Thyroid gland (tissue), 4 donors: ENCODE results near the gene ACBD6.

Experiments used
- CTCF ChIP-seq, 6 experiments: fragments of 200-600 bp in 3 of 6; fragments of 450-650 bp in 3 of 6; sonication (generic) in 3 of 6; IDR thresholded peaks; one replicate each; pipeline ENCODE4 v1.5.1; 2016 to 2019; ENCODE audit warnings: antibody characterized with exemption in 6 of 6, mild to moderate bottlenecking in 2 of 6, inconsistent platforms in 1 of 6, moderate library complexity in 1 of 6
- POLR2A ChIP-seq, 2 donors: fragments of 450-650 bp; IDR thresholded peaks; one replicate each; pipeline ENCODE4 v1.6.1; 2017; ENCODE audit warnings: antibody characterized with exemption in 2 of 2, mild to moderate bottlenecking in 2 of 2, moderate library complexity in 1 of 2

- TF ChIP-seq CTCF (IDR thresholded peaks at IDR 0.05): no peak
- TF ChIP-seq POLR2A (IDR thresholded peaks at IDR 0.05): no peak
Observed at GRCh38 chr1:180256341-180257027, 245.9 kb downstream of the ACBD6 start.
